K562 (cell line): ENCODE data around the gene RALA. TPM values are rescaled to one million over a fixed set of nuclear protein-coding genes. Genes with fewer than 3 reads are reported as not detected.

Experiments used
- CC2D1A ChIP-seq: fragments of 450-650 bp; IDR thresholded peaks from 2 replicates; pipeline ENCODE4 v1.6.1; 2017; ENCODE audit warnings: mild to moderate bottlenecking
- CEBPG ChIP-seq, 3 experiments: fragments of 200-800 bp in 1 of 3; sonication (Bioruptor generic) in 1 of 3; sonication (generic) in 1 of 3; formaldehyde crosslinking in 1 of 3; IDR thresholded peaks in 2 of 3; conservative IDR thresholded peaks in 1 of 3; 2 replicates each; pipeline versions ENCODE4 v1.6.1 to v1.8.0; 2016 to 2022; ENCODE audit warnings: missing compliant biosample characterization in 2 of 3, missing genetic modification characterization in 2 of 3, mild to moderate bottlenecking in 1 of 3, missing genetic modification reagents in 1 of 3
- CHD1 ChIP-seq: fragments of 200-600 bp; sonication (generic); IDR thresholded peaks from one replicate; pipeline ENCODE4 v1.6.1; 2012; ENCODE audit warnings: mild to moderate bottlenecking, moderate library complexity, low read length, inconsistent platforms
- CTCF ChIP-seq, 3 experiments: IDR thresholded peaks in 2 of 3; conservative IDR thresholded peaks in 1 of 3; 2 replicates each; pipeline ENCODE4 v1.5.1; 2011 to 2012; ENCODE audit warnings: low read length in 3 of 3, mild to moderate bottlenecking in 3 of 3, control low read depth in 2 of 3, improper control_type of control experiment in 1 of 3, inconsistent platforms in 1 of 3, low read depth in 1 of 3, mixed read lengths in 1 of 3, moderate library complexity in 1 of 3; ENCODE audit not compliant: insufficient read depth in 2 of 3
- DACH1 ChIP-seq: fragments of 450-650 bp; IDR thresholded peaks from 2 replicates; pipeline ENCODE4 v1.6.1; 2018; ENCODE audit not compliant: partially characterized antibody
- GMEB1 ChIP-seq: fragments of 250-450 bp; sonication (Bioruptor Pico); IDR thresholded peaks from 2 replicates; pipeline ENCODE4 v1.4.0; 2020; ENCODE audit warnings: mild to moderate bottlenecking
- HDAC1 ChIP-seq, 2 experiments: fragments of 450-650 bp; IDR thresholded peaks; 2 replicates each; pipeline ENCODE4 v1.6.1; 2016 to 2017; ENCODE audit warnings: inconsistent platforms in 1 of 2, mild to moderate bottlenecking in 1 of 2, moderate library complexity in 1 of 2
- KLF10 ChIP-seq: fragments of 250-450 bp; sonication (Bioruptor Pico); IDR thresholded peaks from 2 replicates; pipeline ENCODE4 v1.6.1; 2021; ENCODE audit warnings: matching md5 sums
- NFE2 ChIP-seq: IDR thresholded peaks from 2 replicates; pipeline ENCODE4 v1.6.1; 2014; ENCODE audit warnings: antibody characterized with exemption, low read depth
- PHB2 ChIP-seq: fragments of 450-650 bp; IDR thresholded peaks from 2 replicates; pipeline ENCODE4 v1.6.1; 2017; ENCODE audit warnings: low read depth
- POLR2A ChIP-seq: fragments of 450-650 bp; conservative IDR thresholded peaks from 2 replicates; pipeline ENCODE4 v1.6.1; 2016
- RBM25 ChIP-seq: fragments of 200-400 bp; formaldehyde crosslinking; IDR thresholded peaks from 2 replicates; pipeline ENCODE4 v1.6.1; 2018; ENCODE audit warnings: low read length, low read depth, moderate library complexity; ENCODE audit not compliant: severe bottlenecking
- SAFB2 ChIP-seq: fragments of 200-400 bp; formaldehyde crosslinking; IDR thresholded peaks from 2 replicates; pipeline ENCODE4 v1.6.1; 2018; ENCODE audit warnings: borderline replicate concordance, low read length, low read depth, moderate library complexity; ENCODE audit not compliant: severe bottlenecking
- SNAPC5 ChIP-seq: fragments of 250-450 bp; sonication (Bioruptor Pico); IDR thresholded peaks from 2 replicates; pipeline ENCODE4 v1.8.0; 2021; ENCODE audit warnings: moderate library complexity, mild to moderate bottlenecking, inconsistent platforms
- TBL1XR1 ChIP-seq, 2 experiments: IDR thresholded peaks; 2 replicates each; pipeline ENCODE4 v1.6.1; 2012; ENCODE audit warnings: improper control_type of control experiment in 2 of 2, low read length in 2 of 2, mild to moderate bottlenecking in 1 of 2
- ZHX1 ChIP-seq: fragments of 150-350 bp; conservative IDR thresholded peaks from 2 replicates; pipeline ENCODE4 v1.6.1; 2014; ENCODE audit warnings: low read length
- ZNF232 ChIP-seq: sonication (generic); formaldehyde crosslinking; IDR thresholded peaks from 2 replicates; pipeline ENCODE4 v1.8.0; 2022; ENCODE audit warnings: mild to moderate bottlenecking, missing genetic modification reagents
- ZNF518B ChIP-seq: fragments of 250-450 bp; sonication (Bioruptor Pico); IDR thresholded peaks from 2 replicates; pipeline ENCODE4 v1.5.0; 2021; ENCODE audit warnings: mild to moderate bottlenecking, moderate library complexity
- polyA plus RNA-seq, 8 experiments: library from polyadenylated mRNA; depleted of rRNA in 4 of 8; stranded (reverse) in 5 of 8; unstranded in 3 of 8; fragments of >200 nt; fragmentation: Nextera tagmentation in 2 of 8; fragmentation: Illumina TruSeq in 1 of 8; extraction: Ambion mirVana in 2 of 8; extraction: Trizol in 1 of 8; gene quantifications; 2 replicates each; pipeline versions ENCODE4 v1.2.1 to v1.2.3, GENCODE V29; 2011 to 2014; ENCODE audit warnings: inconsistent platforms in 1 of 8, missing spikeins in 1 of 8
- total RNA-seq, 7 experiments: library from RNA; depleted of rRNA in 6 of 7; stranded (reverse); fragments of >200 nt in 6 of 7; fragmentation: Illumina TruSeq in 2 of 7; extraction: Trizol in 2 of 7; gene quantifications; 2 replicates each; pipeline versions ENCODE4 v1.2.1 to v1.2.3, GENCODE V29; 2011 to 2021; ENCODE audit warnings: low replicate concordance in 1 of 7

The RALA gene
- total and polyA plus RNA-seq, 9 of the 15 experiments (the other 6 are each of a cell fraction or from before 2014, with no cell fraction given): 7.2 to 28.0 (median 25.7) TPM

- no peak for TF ChIP-seq CEBPG (CRISPR knock-in tag; IDR thresholded peaks at IDR 0.05)
- no peak for TF ChIP-seq CEBPG (tag; conservative IDR thresholded peaks at IDR 0.05 in 1 of 2, IDR thresholded peaks at IDR 0.05 in 1 of 2)
- peak; percentile 91 for TF ChIP-seq POLR2A
- TF ChIP-seq DACH1: no peak
- no peak for TF ChIP-seq RBM25
- no peak for TF ChIP-seq PHB2
- no peak for TF ChIP-seq ZNF518B (CRISPR knock-in tag)
- peak; percentile 46; the same call in 1 of the 2 replicates for TF ChIP-seq CC2D1A
- no peak for TF ChIP-seq NFE2
- TF ChIP-seq GMEB1: no peak
- TF ChIP-seq ZNF232: no peak
- peak in 1 of 2 experiments; percentile 69; a peak in 2 of 4 replicates for TF ChIP-seq HDAC1 (IDR thresholded peaks at IDR 0.05)
- no peak for TF ChIP-seq SNAPC5 (CRISPR knock-in tag)
- no peak for TF ChIP-seq CTCF (IDR thresholded peaks at IDR 0.05 in 2 of 3, conservative IDR thresholded peaks at IDR 0.05 in 1 of 3; ENCODE audit: insufficient read depth in 2 of 3, low read depth in 1 of 3, low read length in 3 of 3)
- TF ChIP-seq KLF10 (CRISPR knock-in tag): no peak
- no peak for TF ChIP-seq CHD1
- no peak for TF ChIP-seq TBL1XR1 (IDR thresholded peaks at IDR 0.05; ENCODE audit: low read length in 2 of 2)
- no peak for TF ChIP-seq SAFB2
- TF ChIP-seq ZHX1: no peak
Observed at GRCh38 chr7:39623047-39623731, at the start of gene RALA (continued).
